M059J (cell line): ENCODE measurements around the gene PNPLA3. TPM values are rescaled to one million over a fixed set of nuclear protein-coding genes. Genes with fewer than 3 reads are reported as not detected.
A peak's percentile ranks its signal among the peaks of the same experiment; 100 is the strongest.

Source experiments
- DNase-seq: peaks from one replicate; pipeline ENCODE4 v3.0.0-alpha.2; 2012; ENCODE audit warnings: low read depth
- total RNA-seq: library from RNA; depleted of rRNA; stranded (reverse); fragments of >200 nt; shearing (Covaris generic); gene quantifications from 2 replicates; pipeline ENCODE4 v1.2.3, GENCODE V29; 2014

PNPLA3 gene
- total RNA-seq, 1 experiment from 2014 or later, result 9.4 TPM

GRCh38 chr22:43964314-43964857 is 40.8 kb downstream of the PNPLA3 start:
- DNase-seq, result no peak

GRCh38 chr22:43967069-43967468 is 43.5 kb downstream of the PNPLA3 start:
- no peak for DNase-seq

GRCh38 chr22:43968614-43969013 is 45.0 kb downstream of the PNPLA3 start:
- DNase-seq, result no peak

- DNase-seq, result no peak
Measured at GRCh38 chr22:43969021-43969878, 45.6 kb downstream of the PNPLA3 start.

- DNase-seq, result no peak
Measured at GRCh38 chr22:43969989-43970755, 46.6 kb downstream of the PNPLA3 start.

GRCh38 chr22:43971112-43971511 is 47.5 kb downstream of the PNPLA3 start:
- no peak for DNase-seq

GRCh38 chr22:43972931-43973462 is 49.4 kb downstream of the PNPLA3 start:
- no peak for DNase-seq

- DNase-seq, result no peak
Measured at GRCh38 chr22:43974028-43974545, 50.5 kb downstream of the PNPLA3 start.

GRCh38 chr22:43975041-43975440 is 51.4 kb downstream of the PNPLA3 start:
- DNase-seq, result no peak

GRCh38 chr22:43976861-43977795 is 53.5 kb downstream of the PNPLA3 start:
- DNase-seq, result no peak

GRCh38 chr22:43978558-43978957 is 55.0 kb downstream of the PNPLA3 start:
- no peak for DNase-seq

- no peak for DNase-seq
Measured at GRCh38 chr22:43980579-43980978, 57.0 kb downstream of the PNPLA3 start.

GRCh38 chr22:43980996-43981395 is 57.4 kb downstream of the PNPLA3 start:
- DNase-seq, result no peak

- DNase-seq, result no peak
Measured at GRCh38 chr22:43983808-43984207, 60.2 kb downstream of the PNPLA3 start.

GRCh38 chr22:43985532-43985931 is 61.9 kb downstream of the PNPLA3 start:
- no peak for DNase-seq

- no peak for DNase-seq
Measured at GRCh38 chr22:43988116-43988820, 64.7 kb downstream of the PNPLA3 start.

GRCh38 chr22:43988960-43989359 is 65.4 kb downstream of the PNPLA3 start:
- no peak for DNase-seq

- no peak for DNase-seq
Measured at GRCh38 chr22:43990044-43990443, 66.4 kb downstream of the PNPLA3 start.

- no peak for DNase-seq
Measured at GRCh38 chr22:43991316-43992020, 67.9 kb downstream of the PNPLA3 start.

- peak; percentile 62 for DNase-seq
Measured at GRCh38 chr22:43992331-43992821, 68.8 kb downstream of the PNPLA3 start.
